Measurements from ENCODE around the gene CDK16.
"Not testable (repeated sequence)": the region's sequence is repeated elsewhere in the genome, so short reads cannot be mapped to it uniquely, and the experiment has no call there.

Gene CDK16

DNA sequence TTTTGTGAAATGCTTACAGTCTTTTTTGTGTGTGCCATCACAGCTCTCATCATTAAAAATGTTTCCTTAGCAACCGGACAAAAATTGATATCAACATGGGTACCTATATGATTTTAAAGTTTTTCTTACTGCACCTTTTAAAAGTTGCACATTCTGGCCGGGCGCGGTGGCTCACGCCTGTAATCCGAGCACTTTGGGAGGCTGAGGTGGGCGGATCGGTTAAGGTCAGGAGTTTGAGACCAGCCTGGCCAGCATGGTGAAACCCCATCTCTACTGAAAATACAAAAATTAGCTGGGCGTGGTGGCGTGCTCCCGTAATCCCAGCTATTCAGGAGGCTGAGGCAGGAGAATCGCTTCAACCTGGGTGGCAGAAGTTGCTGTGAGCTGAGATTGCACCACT lies 39.1 kb downstream of the CDK16 start:
- DNase-seq, result not testable (repeated sequence)

DNA sequence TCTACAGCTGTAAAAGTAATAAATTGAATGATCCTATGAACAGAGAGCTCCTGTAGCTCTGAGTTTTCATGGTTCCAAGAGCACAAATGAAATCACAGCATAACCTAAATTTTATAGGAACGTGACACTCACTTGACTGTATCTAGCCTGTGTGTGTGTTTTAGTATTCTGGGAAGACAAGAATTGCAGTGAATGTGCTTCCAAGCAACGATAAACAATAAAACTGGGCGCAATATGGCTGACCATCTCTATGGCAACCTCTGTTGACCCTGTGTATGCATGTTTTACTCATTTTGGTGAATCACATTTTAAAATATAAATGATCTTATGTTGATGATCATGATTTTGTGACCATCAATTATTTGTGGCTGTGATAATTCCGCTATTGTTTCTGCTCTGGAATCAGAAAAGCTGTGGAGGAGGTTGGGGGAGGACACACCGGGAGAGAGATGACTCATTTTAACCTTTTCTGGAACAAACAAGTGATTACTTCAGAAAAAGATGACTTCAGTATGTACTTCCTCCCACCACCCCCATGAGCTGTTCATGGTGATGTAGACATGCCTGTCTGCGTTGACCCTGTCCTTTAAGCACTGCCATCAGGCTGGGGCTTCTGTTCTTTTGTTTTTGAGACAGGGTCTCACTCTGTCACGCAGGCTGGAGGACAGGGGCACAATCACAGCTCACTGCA lies 46.1 kb downstream of the CDK16 start:
- peak in 1 of 2 donors; percentile 13 for DNase-seq

GRCh38 chrX:47266643-47267042 lies 48.2 kb downstream of the CDK16 start:
- DNase-seq, result no peak

- no peak for DNase-seq
These were observed 53.5 kb downstream of the CDK16 start for GRCh38 chrX:47272013-47272408.

- DNase-seq, result no peak
These were observed 54.7 kb downstream of the CDK16 start for GRCh38 chrX:47273011-47273730.

DNA sequence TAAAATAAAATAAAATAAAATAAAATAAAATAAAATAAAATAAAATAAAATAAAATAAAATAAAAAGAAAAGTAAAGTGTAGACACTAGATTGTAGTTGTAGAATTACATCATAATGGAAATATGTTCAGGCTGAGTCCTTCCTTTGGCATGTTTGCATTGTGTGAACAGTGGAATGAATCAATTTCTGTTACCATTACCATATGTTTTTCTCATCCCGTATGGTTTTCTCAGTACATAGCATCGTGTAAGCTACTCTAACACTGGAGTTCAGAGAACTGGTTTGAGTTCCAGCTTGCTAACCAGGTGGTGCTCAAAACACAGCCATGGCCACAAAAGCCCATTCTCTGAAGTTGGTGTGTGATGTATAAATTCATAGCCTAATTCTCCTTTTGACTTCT lies 60.2 kb downstream of the CDK16 start:
- no peak for DNase-seq

All from stimulated activated CD4-positive, alpha-beta T cell treated with anti-CD3 and anti-CD28 coated beads, Interleukin-2, amount 100 ng/mL, for 48 hours (primary cell).